ENCODE data around the gene UBR4.
"Not testable (repeated sequence)": the region's sequence is repeated elsewhere in the genome, so short reads cannot be mapped to it uniquely, and the experiment has no call there.

GRCh38 chr1:19256301-19256700 lies 46.2 kb upstream of the UBR4 start:
- not testable (repeated sequence) for TF ChIP-seq RAD21 (conservative IDR thresholded peaks at IDR 0.05); CTCF (IDR thresholded peaks at IDR 0.05; ENCODE audit: poor library complexity, severe bottlenecking); POLR2AphosphoS5 (IDR thresholded peaks at IDR 0.05); MXI1 (conservative IDR thresholded peaks at IDR 0.05; ENCODE audit: poor library complexity, severe bottlenecking)
